Measurements from ENCODE around the gene NXPH3.

Gene NXPH3

GRCh38 chr17:49630113-49630900 lies 54.6 kb downstream of the NXPH3 start:
- DNase-seq (ENCODE audit: low read depth) = no peak

GRCh38 chr17:49631496-49631895 lies 55.8 kb downstream of the NXPH3 start:
- no peak for DNase-seq (ENCODE audit: low read depth)
